WTC11 (cell line): ENCODE data around the gene AP1G2.

Experiments used
- ELF4 ChIP-seq: sonication (generic); formaldehyde crosslinking; IDR thresholded peaks from 2 replicates; pipeline ENCODE4 v1.8.1; 2022; ENCODE audit warnings: low read depth, mild to moderate bottlenecking, moderate library complexity, missing genetic modification reagents
- TF ChIP-seq, protein P1 (sequence below): fragments of 200-600 bp; IDR thresholded peaks from 2 replicates; pipeline ENCODE4 v1.8.0; 2022; ENCODE audit warnings: antibody characterized with exemption

GRCh38 chr14:23578560-23579310, 11.1 kb upstream of the AP1G2 start, which contains the start of gene JPH4:
- TF ChIP-seq, protein P1, sequence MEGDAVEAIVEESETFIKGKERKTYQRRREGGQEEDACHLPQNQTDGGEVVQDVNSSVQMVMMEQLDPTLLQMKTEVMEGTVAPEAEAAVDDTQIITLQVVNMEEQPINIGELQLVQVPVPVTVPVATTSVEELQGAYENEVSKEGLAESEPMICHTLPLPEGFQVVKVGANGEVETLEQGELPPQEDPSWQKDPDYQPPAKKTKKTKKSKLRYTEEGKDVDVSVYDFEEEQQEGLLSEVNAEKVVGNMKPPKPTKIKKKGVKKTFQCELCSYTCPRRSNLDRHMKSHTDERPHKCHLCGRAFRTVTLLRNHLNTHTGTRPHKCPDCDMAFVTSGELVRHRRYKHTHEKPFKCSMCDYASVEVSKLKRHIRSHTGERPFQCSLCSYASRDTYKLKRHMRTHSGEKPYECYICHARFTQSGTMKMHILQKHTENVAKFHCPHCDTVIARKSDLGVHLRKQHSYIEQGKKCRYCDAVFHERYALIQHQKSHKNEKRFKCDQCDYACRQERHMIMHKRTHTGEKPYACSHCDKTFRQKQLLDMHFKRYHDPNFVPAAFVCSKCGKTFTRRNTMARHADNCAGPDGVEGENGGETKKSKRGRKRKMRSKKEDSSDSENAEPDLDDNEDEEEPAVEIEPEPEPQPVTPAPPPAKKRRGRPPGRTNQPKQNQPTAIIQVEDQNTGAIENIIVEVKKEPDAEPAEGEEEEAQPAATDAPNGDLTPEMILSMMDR = no peak
- TF ChIP-seq ELF4 = no peak
